T-helper 1 cell treated with Interleukin-12 subunit alpha and Interleukin-12 subunit beta and Interleukin-4 antibody, amounts not matched to agents 30 ng/mL and 1 ng/mL, for 36 hours (primary cell): ENCODE results near the gene PTGS2. TPM values are rescaled to one million over a fixed set of nuclear protein-coding genes. Genes with fewer than 3 reads are reported as not detected.
"Not testable (repeated sequence)": the region's sequence is repeated elsewhere in the genome, so short reads cannot be mapped to it uniquely, and the experiment has no call there.

Source experiments
- intact Hi-C: fragments of 100-400 bp; cut with micrococcal nuclease; formaldehyde crosslinking; loops from one replicate; pipeline ENCODE4 v1.15.1; 2024
- total RNA-seq: library from RNA; stranded (reverse); gene quantifications from 2 replicates; pipeline ENCODE4 v1.2.3, GENCODE V29; 2022

The PTGS2 gene
- total RNA-seq, 1 donor from 2014 or later = 0.17 TPM

DNA sequence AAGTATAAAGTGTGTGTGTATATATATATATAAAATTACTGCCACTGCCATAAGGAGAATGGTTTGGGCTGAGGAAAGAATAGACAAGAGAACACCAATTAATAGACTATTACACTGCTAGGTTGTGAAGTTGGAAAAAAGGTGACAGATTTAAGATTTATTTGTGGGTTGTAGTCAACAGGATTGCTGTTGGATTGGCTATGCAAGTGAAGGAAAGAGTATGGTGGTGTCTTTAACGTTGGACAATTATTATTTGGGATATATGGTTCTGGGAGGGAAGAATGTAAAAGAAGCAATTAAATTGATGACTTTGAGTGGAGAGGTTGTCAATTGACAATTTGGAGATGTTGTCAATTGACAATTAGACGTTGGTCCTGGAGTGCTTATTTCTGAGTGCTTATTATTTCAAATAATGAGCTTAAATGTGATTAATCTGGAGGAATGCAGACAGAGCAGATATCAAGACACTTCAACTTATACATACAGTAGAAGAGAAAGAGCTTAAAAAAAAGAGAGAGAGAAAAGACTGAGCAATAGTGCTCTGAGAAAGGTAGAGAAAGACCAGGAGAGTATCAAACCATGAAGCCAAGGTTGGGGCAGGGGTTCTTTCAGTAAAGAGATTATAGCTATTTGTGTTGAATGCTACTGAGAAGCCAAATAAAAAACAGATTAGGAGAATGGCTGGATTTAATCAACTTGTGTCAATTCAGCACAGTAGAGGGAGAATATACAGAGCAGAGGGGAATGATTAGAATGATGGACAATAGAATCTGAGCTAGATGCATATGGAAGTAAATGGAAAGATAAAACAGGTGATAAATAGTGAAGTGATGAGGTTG is 9.7 kb downstream of the PTGS2 start:
- intact Hi-C loops = no loop called here

DNA sequence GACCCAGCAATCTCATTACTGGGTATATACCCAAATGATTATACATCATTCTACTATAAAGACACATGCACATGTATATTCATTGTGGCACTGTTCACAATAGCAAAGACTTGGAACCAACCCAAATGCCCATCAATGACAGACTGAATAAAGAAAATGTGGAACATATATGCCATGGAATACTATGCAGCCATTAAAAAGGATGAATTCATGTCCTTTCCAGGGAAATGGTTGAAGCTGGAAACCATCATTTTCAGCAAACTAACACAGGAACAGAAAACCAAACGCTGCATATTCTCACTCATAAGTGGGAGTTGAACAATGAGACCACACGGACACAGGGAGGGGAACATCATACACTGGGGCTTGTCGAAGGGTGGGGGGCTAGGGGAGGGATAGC is 10.4 kb downstream of the PTGS2 start:
- intact Hi-C loops = not testable (repeated sequence)

- intact Hi-C loops = not testable (repeated sequence)
These were observed 16.0 kb downstream of the PTGS2 start for GRCh38 chr1:186664217-186664616.

DNA sequence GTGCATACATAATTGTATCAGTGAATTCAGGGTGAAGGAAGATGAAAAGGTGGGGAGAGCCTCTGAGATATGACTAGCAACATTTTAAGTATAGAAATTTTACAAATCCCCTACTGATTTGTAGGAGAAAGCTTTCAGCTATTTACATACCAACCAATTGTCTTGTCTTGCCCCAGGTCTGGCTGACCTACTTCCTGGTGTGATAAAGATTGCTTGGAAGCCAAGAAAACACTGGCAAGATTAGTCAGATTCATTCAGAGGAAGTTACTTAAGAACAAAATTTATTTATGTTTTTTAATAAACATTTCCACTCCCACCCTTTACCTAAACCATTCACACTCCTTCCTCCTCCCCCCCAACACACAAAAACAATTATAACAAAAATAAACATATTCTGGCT is 17.5 kb downstream of the PTGS2 start:
- intact Hi-C loops = no loop called here

DNA sequence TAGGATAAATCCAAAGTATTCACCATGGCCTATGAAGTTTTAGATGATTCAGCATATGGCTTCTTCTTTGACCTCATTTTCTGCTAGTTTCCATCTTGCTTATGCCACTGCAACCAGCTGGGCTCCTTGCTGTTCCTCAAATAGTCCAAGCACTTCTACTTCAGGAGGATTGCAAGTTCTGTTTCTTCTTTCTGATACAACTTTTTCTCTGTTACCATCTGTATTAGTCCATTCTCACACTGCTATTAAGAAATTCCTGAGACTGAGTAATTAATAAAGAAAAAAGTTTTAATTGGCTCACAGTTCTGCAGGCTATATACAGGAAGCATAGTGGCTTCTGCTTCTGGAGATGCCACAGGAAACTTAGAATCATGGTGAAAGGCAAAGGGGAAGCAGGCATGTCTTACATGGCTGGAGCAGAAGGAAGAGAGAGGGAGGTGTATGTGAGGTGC is 20.3 kb downstream of the PTGS2 start:
- intact Hi-C loops = no loop called here

- intact Hi-C loops = no loop called here
These were observed 21.2 kb downstream of the PTGS2 start for GRCh38 chr1:186658999-186659398.

- intact Hi-C loops = no loop called here
These were observed 22.7 kb downstream of the PTGS2 start for GRCh38 chr1:186657481-186657880.

- intact Hi-C loops = no loop called here
These were observed 24.3 kb downstream of the PTGS2 start for GRCh38 chr1:186655876-186656275.

DNA sequence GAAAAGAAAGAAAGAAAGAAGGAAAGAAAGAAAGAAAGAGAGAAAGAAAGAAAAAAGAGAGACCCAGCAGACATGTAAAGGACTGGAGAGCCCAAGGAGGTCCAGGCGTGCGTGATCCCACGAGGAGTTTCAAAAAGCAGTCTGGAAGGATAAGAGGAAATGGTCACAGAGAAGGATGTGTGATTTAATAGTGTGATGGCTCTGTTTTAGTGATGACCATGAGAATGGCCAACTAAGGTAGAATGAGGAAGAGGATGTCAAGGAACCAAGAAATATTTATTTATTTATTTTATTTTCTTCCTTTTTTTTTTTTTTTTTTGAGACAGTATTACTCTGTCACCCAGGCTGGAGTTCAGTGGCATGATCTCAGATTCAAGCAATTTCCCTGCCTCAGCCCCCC is 25.5 kb downstream of the PTGS2 start:
- intact Hi-C loops = no loop called here

GRCh38 chr1:186653312-186653711 is 26.9 kb downstream of the PTGS2 start:
- intact Hi-C loops = no loop called here

DNA sequence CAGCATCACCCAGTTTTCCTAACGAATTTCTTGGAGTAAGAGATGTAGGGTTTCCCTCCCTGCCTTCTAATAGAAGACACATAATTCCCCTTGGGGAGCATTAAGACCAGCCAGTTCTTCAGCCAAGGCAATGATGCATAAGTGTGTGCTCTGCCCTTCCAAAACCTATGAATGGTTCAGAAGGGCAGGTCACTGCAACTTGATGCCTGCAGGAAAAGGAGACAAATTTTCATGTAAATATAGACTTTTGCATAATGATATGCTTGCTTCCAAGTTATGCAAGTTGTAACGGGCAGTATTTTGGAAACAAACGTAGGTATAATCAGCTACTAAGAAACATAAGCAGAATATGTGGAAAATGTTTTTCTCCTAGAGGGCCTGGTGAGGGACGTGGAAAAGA is 31.6 kb downstream of the PTGS2 start:
- intact Hi-C loops = loop anchor here (2.0 kb wide), 1 partner anchor 30 kb away; no protein-coding TSS in a partner anchor

GRCh38 chr1:186647985-186648384 is 32.2 kb downstream of the PTGS2 start:
- intact Hi-C loops = loop anchor here (2.0 kb wide), 1 partner anchor 29 kb away; no protein-coding TSS in a partner anchor

GRCh38 chr1:186643614-186644013 is 36.6 kb downstream of the PTGS2 start:
- intact Hi-C loops = no loop called here

- intact Hi-C loops = not testable (repeated sequence)
These were observed 42.7 kb downstream of the PTGS2 start for GRCh38 chr1:186637567-186637966.

GRCh38 chr1:186636786-186637185 is 43.4 kb downstream of the PTGS2 start:
- intact Hi-C loops = no loop called here

DNA sequence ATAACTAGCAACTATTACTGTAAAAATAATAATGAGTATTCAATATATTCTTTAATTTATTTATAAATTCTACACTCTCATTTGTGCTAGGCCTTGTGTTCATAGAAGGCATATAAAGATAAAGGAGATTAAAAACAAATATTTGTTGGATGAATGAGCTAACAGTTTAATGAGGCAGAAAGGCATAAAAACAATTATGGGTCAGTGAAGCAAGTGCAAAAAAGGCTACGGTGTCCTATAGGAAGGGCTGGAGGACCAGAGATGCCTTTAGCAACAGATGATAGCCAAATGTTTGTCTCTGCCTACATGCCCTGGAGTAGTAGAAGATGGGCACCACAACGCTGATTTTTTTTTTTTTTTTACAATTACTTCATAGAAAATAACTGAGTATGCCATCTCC is 45.7 kb downstream of the PTGS2 start:
- intact Hi-C loops = no loop called here

DNA sequence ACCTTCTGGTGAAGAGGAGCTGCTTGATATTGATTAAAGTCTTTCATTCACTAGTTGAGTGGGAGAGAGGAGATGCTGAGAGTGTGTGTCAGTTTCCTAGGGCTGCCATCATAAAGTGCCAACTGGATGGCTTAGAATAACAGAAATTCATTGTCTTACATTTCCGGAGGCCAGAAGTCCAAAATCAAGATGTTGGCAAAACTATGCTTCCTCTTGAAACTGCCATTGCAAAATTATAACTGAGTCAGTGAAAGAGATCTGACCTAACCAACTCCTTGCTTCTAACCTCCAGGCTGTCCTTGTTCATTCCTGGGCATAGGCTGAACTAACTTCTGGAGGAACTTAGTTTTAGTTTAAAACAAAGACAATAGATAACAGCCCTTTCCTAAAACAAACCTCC is 47.1 kb downstream of the PTGS2 start:
- intact Hi-C loops = no loop called here

DNA sequence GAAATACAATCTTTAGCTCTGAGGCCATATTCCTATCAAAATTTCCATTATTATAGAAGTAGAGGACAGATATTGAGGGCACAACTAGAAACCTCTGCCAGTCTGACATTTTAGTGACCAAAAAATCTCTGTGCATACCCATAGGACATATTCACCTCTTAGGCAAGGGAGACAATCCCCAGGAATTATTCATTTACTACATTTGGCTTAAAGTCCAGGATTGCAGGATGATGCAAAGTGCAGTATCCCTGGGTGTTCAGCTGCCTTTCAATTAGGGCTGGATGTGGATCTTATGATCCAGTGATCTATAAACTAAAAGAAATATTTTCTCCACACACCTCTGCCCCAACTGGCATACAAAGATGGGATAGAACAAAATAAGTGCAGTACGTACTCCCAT is 50.9 kb downstream of the PTGS2 start:
- intact Hi-C loops = no loop called here

DNA sequence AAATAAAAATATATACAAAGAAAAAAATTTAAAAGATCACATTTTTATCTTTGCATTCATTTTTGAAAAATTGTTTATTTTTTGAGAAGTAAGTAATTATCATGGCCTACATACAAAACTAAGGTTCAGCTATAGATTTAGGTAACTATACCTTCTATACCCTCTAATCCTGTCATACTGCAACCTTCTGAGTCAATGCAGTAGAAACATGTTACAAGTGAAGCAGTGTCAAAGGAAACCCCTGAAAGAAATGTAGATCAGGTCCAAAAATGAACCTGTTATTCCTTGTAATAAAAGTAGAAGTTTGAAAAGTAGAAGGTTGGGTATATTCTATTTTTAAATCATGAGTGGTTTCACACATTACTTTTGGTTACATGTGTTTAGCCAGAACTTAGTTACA is 51.3 kb downstream of the PTGS2 start:
- intact Hi-C loops = no loop called here

- intact Hi-C loops = no loop called here
These were observed 53.2 kb downstream of the PTGS2 start for GRCh38 chr1:186627019-186627418.

DNA sequence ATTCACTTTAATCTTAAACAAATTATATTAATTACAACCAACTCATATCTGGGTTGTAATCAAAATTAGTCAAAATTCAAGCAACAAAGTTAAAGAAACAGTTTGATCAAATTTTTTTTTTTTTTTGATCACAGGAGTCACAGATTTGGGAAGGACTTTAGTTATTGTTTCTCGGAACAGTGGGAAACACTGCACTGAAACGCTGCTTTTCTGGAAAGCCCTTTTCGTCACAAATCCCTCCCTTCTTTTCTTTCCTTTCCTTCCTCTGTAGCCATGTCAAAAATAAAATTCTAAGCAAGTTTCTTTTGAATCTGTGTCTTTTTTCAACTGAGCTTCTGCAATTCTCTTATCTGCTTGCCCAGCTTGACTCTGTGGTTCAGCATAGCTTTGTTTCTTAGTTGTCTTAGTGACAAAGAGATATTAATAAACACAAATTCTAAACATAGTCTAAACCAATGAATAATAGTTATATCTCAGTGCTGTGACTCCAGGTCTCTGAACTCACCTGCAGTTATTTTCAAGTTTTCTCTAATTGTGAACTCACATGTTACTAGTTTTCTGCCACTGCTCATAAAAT is 53.8 kb downstream of the PTGS2 start:
- intact Hi-C loops = no loop called here

DNA sequence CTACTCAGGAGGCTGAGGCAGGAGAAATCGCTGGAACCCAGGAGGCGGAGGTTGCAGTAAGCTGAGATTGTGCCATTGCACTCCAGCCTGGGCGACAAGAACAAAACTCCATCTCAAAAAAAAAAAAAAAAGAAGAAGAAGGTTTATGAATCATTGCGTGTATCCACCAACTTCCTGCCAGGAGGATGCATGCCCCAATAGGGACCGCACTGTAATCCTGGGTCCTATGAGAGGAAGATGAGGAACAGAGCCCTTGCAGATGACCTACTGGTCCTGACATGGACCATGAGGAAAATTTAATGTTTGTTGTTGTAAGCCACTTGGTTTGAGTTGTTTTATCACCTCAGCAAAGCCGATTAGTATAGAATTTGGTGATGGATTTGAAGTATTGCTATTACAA is 56.7 kb downstream of the PTGS2 start:
- intact Hi-C loops = no loop called here
